CD14-positive monocyte (primary cell): ENCODE results near the gene ALAD. TPM values are rescaled to one million over a fixed set of nuclear protein-coding genes. Genes with fewer than 3 reads are reported as not detected.

Experiments
- DNase-seq, 3 donors: peaks; one replicate each; pipeline ENCODE4 v3.0.0-alpha.2; 2011 to 2022
- H2AFZ ChIP-seq: 2 replicates; pipeline ENCODE4 v1.6.0; 2012; ENCODE audit warnings: mild to moderate bottlenecking, low read depth, low read length, inconsistent platforms; ENCODE audit not compliant: insufficient read depth, poor library complexity, severe bottlenecking
- H3K27ac ChIP-seq, 2 donors: 1 replicate in 1 of 2; 2 replicates in 1 of 2; pipeline ENCODE4 v1.5.1; 2012 to 2013; ENCODE audit warnings: low read length in 2 of 2, control low read depth in 1 of 2, inconsistent platforms in 1 of 2, low read depth in 1 of 2, mild to moderate bottlenecking in 1 of 2
- H3K27me3 ChIP-seq, 2 donors: one replicate each; pipeline versions ENCODE4 v1.6.0 to v1.6.1; 2011 to 2013; ENCODE audit warnings: low read length in 2 of 2; ENCODE audit not compliant: control insufficient read depth in 2 of 2, insufficient read depth in 2 of 2
- H3K36me3 ChIP-seq, 2 donors: replicated peaks in 1 of 2; 1 replicate in 1 of 2; 2 replicates in 1 of 2; pipeline versions ENCODE4 v1.5.1 to v1.6.1; 2012 to 2013; ENCODE audit warnings: low read length in 2 of 2, control low read depth in 1 of 2, inconsistent platforms in 1 of 2, mild to moderate bottlenecking in 1 of 2; ENCODE audit not compliant: insufficient read depth in 2 of 2, control insufficient read depth in 1 of 2
- H3K4me1 ChIP-seq, 2 donors: 1 replicate in 1 of 2; 2 replicates in 1 of 2; pipeline versions ENCODE4 v1.5.1 to v1.6.1; 2012 to 2013; ENCODE audit warnings: low read length in 2 of 2, control low read depth in 1 of 2, inconsistent platforms in 1 of 2, mild to moderate bottlenecking in 1 of 2, moderate library complexity in 1 of 2; ENCODE audit not compliant: insufficient read depth in 2 of 2, control insufficient read depth in 1 of 2
- H3K4me2 ChIP-seq: replicated peaks from 2 replicates; pipeline ENCODE3; 2012; ENCODE audit warnings: low read length, moderate library complexity, mild to moderate bottlenecking; ENCODE audit not compliant: poor library complexity, severe bottlenecking; ENCODE audit errors: extremely low read depth
- H3K4me3 ChIP-seq, 3 experiments: fragments of 200-600 bp in 1 of 3; sonication (generic) in 1 of 3; replicated peaks in 1 of 3; 1 replicate in 2 of 3; 2 replicates in 1 of 3; pipeline ENCODE4 v1.5.1; 2011 to 2013; ENCODE audit warnings: low read length in 3 of 3, mild to moderate bottlenecking in 3 of 3, control low read depth in 2 of 3, low read depth in 2 of 3, inconsistent platforms in 1 of 3, moderate library complexity in 1 of 3
- H3K79me2 ChIP-seq: 2 replicates; pipeline ENCODE4 v1.6.0; 2012; ENCODE audit warnings: mild to moderate bottlenecking, control low read depth, inconsistent platforms, low read length, moderate library complexity; ENCODE audit not compliant: insufficient read depth
- H3K9ac ChIP-seq: 2 replicates; pipeline ENCODE4 v1.6.0; 2017; ENCODE audit warnings: low read length, mild to moderate bottlenecking; ENCODE audit not compliant: insufficient read depth, poor library complexity, severe bottlenecking
- H3K9me3 ChIP-seq, 2 donors: replicated peaks in 1 of 2; 1 replicate in 1 of 2; 2 replicates in 1 of 2; pipeline versions ENCODE4 v1.5.1 to v1.6.1; 2012 to 2013; ENCODE audit warnings: low read length in 2 of 2, control low read depth in 1 of 2; ENCODE audit not compliant: control insufficient read depth in 1 of 2, insufficient read depth in 1 of 2
- H4K20me1 ChIP-seq: 2 replicates; pipeline ENCODE4 v1.6.0; 2012; ENCODE audit warnings: mild to moderate bottlenecking, low read length, control low read depth, moderate library complexity; ENCODE audit not compliant: insufficient read depth
- H3K27ac Mint-ChIP-seq, 7 donors: one replicate each; pipeline ENCODE4 v1.8.0; 2020; ENCODE audit warnings: mild to moderate bottlenecking in 7 of 7, mixed read lengths in 7 of 7, moderate library complexity in 6 of 7, inconsistent platforms in 2 of 7
- H3K27me3 Mint-ChIP-seq, 3 donors: one replicate each; pipeline ENCODE4 v1.8.0; 2021 to 2022; ENCODE audit warnings: low read depth in 3 of 3, mild to moderate bottlenecking in 3 of 3, mixed read lengths in 3 of 3, moderate library complexity in 3 of 3, inconsistent platforms in 1 of 3
- H3K36me3 Mint-ChIP-seq, 2 donors: one replicate each; pipeline ENCODE4 v1.8.0; 2020; ENCODE audit warnings: mixed read lengths in 2 of 2, inconsistent platforms in 1 of 2, mild to moderate bottlenecking in 1 of 2
- H3K4me1 Mint-ChIP-seq: one replicate; pipeline ENCODE4 v1.8.0; 2020; ENCODE audit warnings: mild to moderate bottlenecking, mixed read lengths
- H3K4me3 Mint-ChIP-seq, 2 donors: one replicate each; pipeline ENCODE4 v1.8.0; 2020; ENCODE audit warnings: mild to moderate bottlenecking in 2 of 2, mixed read lengths in 2 of 2, moderate library complexity in 1 of 2
- H3K9me3 Mint-ChIP-seq, 7 donors: one replicate each; pipeline ENCODE4 v1.8.0; 2020 to 2022; ENCODE audit warnings: mixed read lengths in 7 of 7, mild to moderate bottlenecking in 6 of 7, moderate library complexity in 6 of 7, inconsistent platforms in 2 of 7
- CTCF ChIP-seq: fragments of 200-600 bp; IDR thresholded peaks from one replicate; pipeline ENCODE4 v1.8.0; 2022; ENCODE audit warnings: antibody characterized with exemption, mild to moderate bottlenecking
- WGBS: methylation state at CpG from one replicate; pipeline ENCODE4 v1.1.5; 2013; ENCODE audit warnings: missing lambda C conversion rate; ENCODE audit not compliant: insufficient coverage; 5-methylcytosine and 5-hydroxymethylcytosine counted together
- intact Hi-C, 2 donors: fragments of 100-400 bp; cut with micrococcal nuclease; formaldehyde crosslinking; loops; one replicate each; pipeline versions ENCODE4 v1.15.0 to v1.15.1; 2023
- polyA plus RNA-seq, 3 donors: library from polyadenylated mRNA; depleted of rRNA in 1 of 3; unstranded in 2 of 3; stranded (reverse) in 1 of 3; fragments of 300-500 nt in 2 of 3; fragments of >200 nt in 1 of 3; fragmentation: Illumina TruSeq in 2 of 3; gene quantifications; 1 replicate in 2 of 3; 2 replicates in 1 of 3; pipeline ENCODE4 v1.2.3, GENCODE V29; 2012 to 2021

ALAD gene
- polyA plus RNA-seq, 3 donors = 17.1 to 24.6 (median 20.9) TPM

- TF ChIP-seq CTCF = no peak
- DNase-seq = no peak
- peaks cover 12 to 16% of the 10 kb centered on the region in 2 donors for H3K4me1 ChIP-seq
- intact Hi-C loops = no loop called here
- H3K36me3 ChIP-seq = no peaks in the 10 kb centered on the region
- no peak overlapping the region for H2AFZ ChIP-seq
- no peaks in the 10 kb centered on the region for H4K20me1 ChIP-seq
- H3K79me2 ChIP-seq = no peaks in the 10 kb centered on the region
- no peak overlapping the region for H3K27ac ChIP-seq
- peaks cover 28% of the 10 kb centered on the region for H3K4me1 Mint-ChIP-seq
- H3K9ac ChIP-seq = no peak overlapping the region
- H3K4me3 Mint-ChIP-seq = no peak overlapping the region
- no peaks in the 10 kb centered on the region for H3K27me3 ChIP-seq
- peaks cover 0 to 4% (median 0%) of the 10 kb centered on the region in 3 donors for H3K27me3 Mint-ChIP-seq
- no peak overlapping the region for H3K27ac Mint-ChIP-seq
- no peak overlapping the region for H3K4me3 ChIP-seq
- no peaks in the 10 kb centered on the region for H3K9me3 ChIP-seq
- no peak overlapping the region for H3K4me2 ChIP-seq
- H3K9me3 Mint-ChIP-seq = no peaks in the 10 kb centered on the region
- WGBS = no CpG with 5 or more reads among the region's 1 CpG
- H3K36me3 Mint-ChIP-seq = no peaks in the 10 kb centered on the region
These were observed 25.6 kb upstream of the ALAD start for GRCh38 chr9:113426701-113427100.

- no peak overlapping the region for H3K27ac ChIP-seq
- peaks cover 0 to 4% (median 0%) of the 10 kb centered on the region in 3 donors for H3K27me3 Mint-ChIP-seq
- no peak overlapping the region for H3K4me3 ChIP-seq
- no peaks in the 10 kb centered on the region for H3K79me2 ChIP-seq
- H4K20me1 ChIP-seq = no peaks in the 10 kb centered on the region
- H3K4me1 Mint-ChIP-seq = peaks cover 28% of the 10 kb centered on the region
- peak overlapping the region in 2 of 7 donors; percentile 40 to 42 for H3K27ac Mint-ChIP-seq
- no peaks in the 10 kb centered on the region for H3K36me3 ChIP-seq
- H2AFZ ChIP-seq = peak overlapping the region; percentile 50
- 0% methylated on average over 1 of the region's 2 CpGs for WGBS
- no peak for TF ChIP-seq CTCF
- intact Hi-C loops = no loop called here
- H3K4me2 ChIP-seq = no peak overlapping the region
- H3K27me3 ChIP-seq = no peaks in the 10 kb centered on the region
- no peak overlapping the region for H3K9ac ChIP-seq
- no peaks in the 10 kb centered on the region for H3K9me3 ChIP-seq
- no peak overlapping the region for H3K4me3 Mint-ChIP-seq
- no peaks in the 10 kb centered on the region for H3K9me3 Mint-ChIP-seq
- H3K4me1 ChIP-seq = peaks cover 12 to 16% of the 10 kb centered on the region in 2 donors
- no peaks in the 10 kb centered on the region for H3K36me3 Mint-ChIP-seq
- no peak for DNase-seq
These were observed 24.0 kb upstream of the ALAD start for GRCh38 chr9:113425072-113425471.
